GM12878 (cell line): ENCODE data around the gene PML.

ENCODE experiments used
- BACH1 ChIP-seq: fragments of 450-650 bp; IDR thresholded peaks from 2 replicates; pipeline ENCODE4 v1.6.1; 2017; ENCODE audit warnings: mild to moderate bottlenecking, borderline replicate concordance
- CBFB ChIP-seq: IDR thresholded peaks from 2 replicates; pipeline ENCODE4 v1.6.1; 2016; ENCODE audit warnings: antibody characterized with exemption, low read depth
- EZH2 ChIP-seq: IDR thresholded peaks from 2 replicates; pipeline ENCODE4 v1.6.1; 2012; ENCODE audit warnings: low read depth, mild to moderate bottlenecking, control low read depth, inconsistent platforms, low read length, borderline replicate concordance; ENCODE audit not compliant: control insufficient read depth
- NFXL1 ChIP-seq: fragments of 450-650 bp; IDR thresholded peaks from 2 replicates; pipeline ENCODE4 v1.6.1; 2017; ENCODE audit warnings: antibody characterized with exemption, mild to moderate bottlenecking, borderline replicate concordance
- PRDM15 ChIP-seq: fragments of 450-650 bp; formaldehyde crosslinking; IDR thresholded peaks from 2 replicates; pipeline ENCODE4 v1.4.0; 2020; ENCODE audit warnings: mild to moderate bottlenecking, moderate library complexity
- SIN3A ChIP-seq: IDR thresholded peaks from 2 replicates; pipeline ENCODE4 v1.6.1; 2012; ENCODE audit warnings: low read depth, low read length, improper control_type of control experiment
- ZZZ3 ChIP-seq: IDR thresholded peaks from 2 replicates; pipeline ENCODE4 v1.6.1; 2011; ENCODE audit warnings: low read depth; ENCODE audit not compliant: control insufficient read depth, insufficient read length
- TF ChIP-seq, protein P1 (sequence below), 3 experiments: IDR thresholded peaks in 2 of 3; conservative IDR thresholded peaks in 1 of 3; 2 replicates each; pipeline ENCODE4 v1.5.1; 2011; ENCODE audit warnings: low read depth in 3 of 3, low read length in 3 of 3, mild to moderate bottlenecking in 3 of 3, control low read depth in 2 of 3, moderate library complexity in 2 of 3, inconsistent platforms in 1 of 3, mixed read lengths in 1 of 3; ENCODE audit not compliant: control insufficient read depth in 2 of 3, insufficient read depth in 1 of 3; ENCODE audit errors: extremely low read depth in 1 of 3
- TF ChIP-seq, protein P2 (sequence below): IDR thresholded peaks from 2 replicates; pipeline ENCODE4 v1.6.1; 2012; ENCODE audit warnings: low read depth, low read length, improper control_type of control experiment

DNA sequence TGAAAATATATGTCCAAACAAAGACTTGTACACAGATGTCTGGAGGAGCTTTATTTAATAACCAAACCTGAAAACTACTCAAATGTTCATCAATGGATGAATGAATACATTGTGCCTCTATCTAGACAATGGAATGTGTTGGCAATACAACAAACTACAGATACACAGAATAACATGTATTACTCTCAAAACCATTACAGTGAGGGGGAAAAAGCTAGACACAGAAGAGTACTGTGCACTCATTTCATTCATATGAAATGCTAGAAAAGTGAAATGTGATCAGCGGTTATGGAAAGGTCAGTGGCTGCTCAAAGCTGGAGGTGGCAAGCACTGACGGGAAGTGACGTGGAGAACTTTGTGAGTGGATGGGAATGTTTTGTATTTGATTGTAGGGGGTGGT, 15.6 kb upstream of the PML start:
- TF ChIP-seq, protein P1, sequence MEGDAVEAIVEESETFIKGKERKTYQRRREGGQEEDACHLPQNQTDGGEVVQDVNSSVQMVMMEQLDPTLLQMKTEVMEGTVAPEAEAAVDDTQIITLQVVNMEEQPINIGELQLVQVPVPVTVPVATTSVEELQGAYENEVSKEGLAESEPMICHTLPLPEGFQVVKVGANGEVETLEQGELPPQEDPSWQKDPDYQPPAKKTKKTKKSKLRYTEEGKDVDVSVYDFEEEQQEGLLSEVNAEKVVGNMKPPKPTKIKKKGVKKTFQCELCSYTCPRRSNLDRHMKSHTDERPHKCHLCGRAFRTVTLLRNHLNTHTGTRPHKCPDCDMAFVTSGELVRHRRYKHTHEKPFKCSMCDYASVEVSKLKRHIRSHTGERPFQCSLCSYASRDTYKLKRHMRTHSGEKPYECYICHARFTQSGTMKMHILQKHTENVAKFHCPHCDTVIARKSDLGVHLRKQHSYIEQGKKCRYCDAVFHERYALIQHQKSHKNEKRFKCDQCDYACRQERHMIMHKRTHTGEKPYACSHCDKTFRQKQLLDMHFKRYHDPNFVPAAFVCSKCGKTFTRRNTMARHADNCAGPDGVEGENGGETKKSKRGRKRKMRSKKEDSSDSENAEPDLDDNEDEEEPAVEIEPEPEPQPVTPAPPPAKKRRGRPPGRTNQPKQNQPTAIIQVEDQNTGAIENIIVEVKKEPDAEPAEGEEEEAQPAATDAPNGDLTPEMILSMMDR (IDR thresholded peaks at IDR 0.05 in 2 of 3, conservative IDR thresholded peaks at IDR 0.05 in 1 of 3; ENCODE audit: control insufficient read depth in 2 of 3, extremely low read depth in 1 of 3, insufficient read depth in 1 of 3, low read depth in 3 of 3, low read length in 3 of 3), result no peak
- no peak for TF ChIP-seq ZZZ3
- no peak for TF ChIP-seq PRDM15 (CRISPR knock-in tag)
- TF ChIP-seq BACH1, result no peak
- no peak for TF ChIP-seq CBFB
- TF ChIP-seq NFXL1, result no peak
- no peak for TF ChIP-seq EZH2
- no peak for TF ChIP-seq SIN3A
- TF ChIP-seq, protein P2, sequence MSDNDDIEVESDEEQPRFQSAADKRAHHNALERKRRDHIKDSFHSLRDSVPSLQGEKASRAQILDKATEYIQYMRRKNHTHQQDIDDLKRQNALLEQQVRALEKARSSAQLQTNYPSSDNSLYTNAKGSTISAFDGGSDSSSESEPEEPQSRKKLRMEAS, result no peak
